ENCODE data around the gene PIH1D2. TPM values are rescaled to one million over a fixed set of nuclear protein-coding genes. Genes with fewer than 3 reads are reported as not detected.

Gene PIH1D2
- total RNA-seq, 1 experiment from 2014 or later = 2.7 TPM

- TF ChIP-seq, protein P1, sequence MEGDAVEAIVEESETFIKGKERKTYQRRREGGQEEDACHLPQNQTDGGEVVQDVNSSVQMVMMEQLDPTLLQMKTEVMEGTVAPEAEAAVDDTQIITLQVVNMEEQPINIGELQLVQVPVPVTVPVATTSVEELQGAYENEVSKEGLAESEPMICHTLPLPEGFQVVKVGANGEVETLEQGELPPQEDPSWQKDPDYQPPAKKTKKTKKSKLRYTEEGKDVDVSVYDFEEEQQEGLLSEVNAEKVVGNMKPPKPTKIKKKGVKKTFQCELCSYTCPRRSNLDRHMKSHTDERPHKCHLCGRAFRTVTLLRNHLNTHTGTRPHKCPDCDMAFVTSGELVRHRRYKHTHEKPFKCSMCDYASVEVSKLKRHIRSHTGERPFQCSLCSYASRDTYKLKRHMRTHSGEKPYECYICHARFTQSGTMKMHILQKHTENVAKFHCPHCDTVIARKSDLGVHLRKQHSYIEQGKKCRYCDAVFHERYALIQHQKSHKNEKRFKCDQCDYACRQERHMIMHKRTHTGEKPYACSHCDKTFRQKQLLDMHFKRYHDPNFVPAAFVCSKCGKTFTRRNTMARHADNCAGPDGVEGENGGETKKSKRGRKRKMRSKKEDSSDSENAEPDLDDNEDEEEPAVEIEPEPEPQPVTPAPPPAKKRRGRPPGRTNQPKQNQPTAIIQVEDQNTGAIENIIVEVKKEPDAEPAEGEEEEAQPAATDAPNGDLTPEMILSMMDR (IDR thresholded peaks at IDR 0.05; ENCODE audit: insufficient read depth in 1 of 2, low read depth in 1 of 2, low read length in 1 of 2, severe bottlenecking in 1 of 2, unreplicated experiment in 1 of 2) = no peak
- no peaks in the 10 kb centered on the region for H3K9me3 ChIP-seq
- H3K36me3 ChIP-seq (ENCODE audit: control insufficient read depth, insufficient read depth, low read length) = peaks cover 12% of the 10 kb centered on the region
- H3K27ac Mint-ChIP-seq (ENCODE audit: unreplicated experiment) = peak overlapping the region; percentile 98
- H3K27me3 ChIP-seq (replicated peaks; ENCODE audit: control insufficient read depth, insufficient read depth, low read length) = no peaks in the 10 kb centered on the region
- CTCF ChIA-PET = interaction anchor here (0.9 to 1.8 kb wide), 3 partner anchors 9 to 94 kb away, joined by 3 to 7 read pairs (median 3); no protein-coding TSS in a partner anchor
- no peak for DNase-seq
- POLR2A ChIA-PET = interaction anchor here (1.8 to 1.9 kb wide), 2 partner anchors 43 to 99 kb away, joined by 5 to 13 read pairs; no protein-coding TSS in a partner anchor
- H3K36me3 Mint-ChIP-seq (ENCODE audit: insufficient read depth, unreplicated experiment) = peaks cover 56% of the 10 kb centered on the region
- BruUV-seq (replicated peaks) = no TSS peak
- peak overlapping the region; percentile 79 for H3K4me3 ChIP-seq (ENCODE audit: low read depth, low read length)
- H3K4me1 Mint-ChIP-seq (ENCODE audit: low read depth, unreplicated experiment) = peaks cover 17% of the 10 kb centered on the region
- no peaks in the 10 kb centered on the region for H3K27me3 Mint-ChIP-seq (ENCODE audit: insufficient read depth, unreplicated experiment)
- no peaks in the 10 kb centered on the region for H3K9me3 Mint-ChIP-seq (ENCODE audit: unreplicated experiment)
- H3K4me1 ChIP-seq = no peaks in the 10 kb centered on the region; the same call in 1 of the 2 replicates
- intact Hi-C loops (cut with micrococcal nuclease; ENCODE audit: unreplicated experiment) = loop anchor here (1.0 to 2.0 kb wide), 6 partner anchors 21 to 146 kb away; partner anchors contain the start of genes CFAP68, DIXDC1, FDXACB1 and NKAPD1
- peak overlapping the region; percentile 94 for H3K4me3 Mint-ChIP-seq (ENCODE audit: unreplicated experiment)
Observed at GRCh38 chr11:112025707-112026106, 48.1 kb downstream of the PIH1D2 start.

- Histone ChIP-seq H3K4me3 (ENCODE audit: low read depth, low read length) (peak within 1 kb of the TSS; percentile 79), H3K9me3 (no peaks in the 10 kb centered on the region), H3K27me3 (replicated peaks; ENCODE audit: control insufficient read depth, insufficient read depth, low read length) (no peaks in the 10 kb centered on the region), H3K36me3 (ENCODE audit: control insufficient read depth, insufficient read depth, low read length) (peaks cover 9% of the 10 kb centered on the region; the same call in 1 of the 2 replicates), H3K4me1 (no peaks in the 10 kb centered on the region; the same call in 1 of the 2 replicates)
- Mint-ChIP-seq H3K27me3 (ENCODE audit: insufficient read depth, unreplicated experiment) (no peaks in the 10 kb centered on the region), H3K27ac (ENCODE audit: unreplicated experiment) (peak within 1 kb of the TSS; percentile 98), H3K4me1 (ENCODE audit: low read depth, unreplicated experiment) (peaks cover 17% of the 10 kb centered on the region), H3K9me3 (ENCODE audit: unreplicated experiment) (no peaks in the 10 kb centered on the region), H3K36me3 (ENCODE audit: insufficient read depth, unreplicated experiment) (peaks cover 49% of the 10 kb centered on the region), H3K4me3 (ENCODE audit: unreplicated experiment) (peak within 1 kb of the TSS; percentile 94)
- intact Hi-C loops (cut with micrococcal nuclease; ENCODE audit: unreplicated experiment) = loop anchor here (1.0 to 2.0 kb wide), 6 partner anchors 21 to 146 kb away; partner anchors contain the start of genes CFAP68, DIXDC1, FDXACB1 and NKAPD1
- BruUV-seq (replicated peaks) = no TSS peak
- TF ChIP-seq, protein P1 (IDR thresholded peaks at IDR 0.05; ENCODE audit: insufficient read depth in 1 of 2, low read depth in 1 of 2, low read length in 1 of 2, severe bottlenecking in 1 of 2, unreplicated experiment in 1 of 2) = no peak
- POLR2A ChIA-PET = interaction anchor here (0.6 to 1.9 kb wide), 4 partner anchors 12 to 98 kb away, joined by 3 to 13 read pairs (median 4); no protein-coding TSS in a partner anchor
- CTCF ChIA-PET = interaction anchor here (0.7 to 1.8 kb wide), 6 partner anchors 8 to 147 kb away, joined by 3 to 7 read pairs (median 3); no protein-coding TSS in a partner anchor
- DNase-seq = peak; percentile 97 to 99
Observed at GRCh38 chr11:112024773-112025678, 48.8 kb downstream of the PIH1D2 start, which contains the start of gene DLAT. Gene DLAT (plus strand): TSS chr11:112025408. CDS start chr11:112025473, 65 bp downstream.

Data from Caco-2 (cell line).